Stimulated activated CD4-positive, alpha-beta T cell treated with anti-CD3 and anti-CD28 coated beads, Interleukin-2, amount 100 ng/mL, for 48 hours (primary cell): ENCODE measurements around the gene KMT2E.

Experiments
- DNase-seq, 2 donors: peaks; one replicate each; pipeline ENCODE4 v3.0.0-alpha.2; 2020

KMT2E gene

GRCh38 chr7:105010504-105011130 lies 3.4 kb upstream of the KMT2E start:
- no peak for DNase-seq

- DNase-seq = no peak
These were observed 2.7 kb upstream of the KMT2E start for GRCh38 chr7:105011141-105011830.

- DNase-seq = peak; percentile 29
These were observed 2.0 kb upstream of the KMT2E start for GRCh38 chr7:105011831-105012502.

- DNase-seq = peak; percentile 99
These were observed 1.3 kb upstream of the KMT2E start for GRCh38 chr7:105012503-105013220.

GRCh38 chr7:105013221-105013815 lies 687 bp upstream of the KMT2E start:
- peak; percentile 87 to 88 for DNase-seq

- DNase-seq = peak; percentile 34 to 48
These were observed 836 bp downstream of the KMT2E start for GRCh38 chr7:105014693-105015389.

- DNase-seq = no peak
These were observed 1.5 kb downstream of the KMT2E start for GRCh38 chr7:105015390-105015965.

GRCh38 chr7:105016068-105016708 lies 2.2 kb downstream of the KMT2E start:
- no peak for DNase-seq

- no peak for DNase-seq
These were observed 3.0 kb downstream of the KMT2E start for GRCh38 chr7:105016709-105017656.

GRCh38 chr7:105017657-105018365 lies 3.8 kb downstream of the KMT2E start:
- DNase-seq = no peak

- DNase-seq = no peak
These were observed 5.3 kb downstream of the KMT2E start for GRCh38 chr7:105019269-105019668.

- no peak for DNase-seq
These were observed 6.9 kb downstream of the KMT2E start for GRCh38 chr7:105020926-105021325.

GRCh38 chr7:105021352-105021751 lies 7.3 kb downstream of the KMT2E start:
- no peak for DNase-seq

- DNase-seq = no peak
These were observed 8.0 kb downstream of the KMT2E start for GRCh38 chr7:105021967-105022366.

GRCh38 chr7:105022458-105022857 lies 8.5 kb downstream of the KMT2E start:
- DNase-seq = no peak

- no peak for DNase-seq
These were observed 10.7 kb downstream of the KMT2E start for GRCh38 chr7:105024734-105025133.

GRCh38 chr7:105026750-105027149 lies 12.7 kb downstream of the KMT2E start:
- no peak for DNase-seq

- no peak for DNase-seq
These were observed 13.3 kb downstream of the KMT2E start for GRCh38 chr7:105027176-105027853.

GRCh38 chr7:105028004-105028403 lies 14.0 kb downstream of the KMT2E start:
- no peak for DNase-seq
